H9 (cell line): ENCODE results near the gene TGM3. TPM values are rescaled to one million over a fixed set of nuclear protein-coding genes. Genes with fewer than 3 reads are reported as not detected.

Experiments used
- DNase-seq: peaks from one replicate; pipeline ENCODE4 v3.0.0-alpha.2; 2017
- H2AFZ ChIP-seq: one replicate; pipeline ENCODE4 v1.6.1; 2013; ENCODE audit warnings: mild to moderate bottlenecking, low read length, control low read depth, moderate library complexity
- H2AK5ac ChIP-seq: 2 replicates; pipeline ENCODE4 v1.6.1; 2013; ENCODE audit warnings: low read length, control low read depth, mixed read lengths; ENCODE audit not compliant: insufficient read length
- H2BK120ac ChIP-seq: one replicate; pipeline ENCODE4 v1.6.1; 2013; ENCODE audit warnings: low read depth, mild to moderate bottlenecking, low read length, control low read depth, inconsistent platforms; ENCODE audit not compliant: poor library complexity, severe bottlenecking
- H2BK12ac ChIP-seq: 2 replicates; pipeline ENCODE4 v1.6.1; 2013; ENCODE audit warnings: low read length, control low read depth, mixed read lengths, low read depth; ENCODE audit not compliant: insufficient read length
- H2BK15ac ChIP-seq: 2 replicates; pipeline ENCODE4 v1.6.1; 2013; ENCODE audit warnings: low read depth, low read length, control low read depth
- H2BK20ac ChIP-seq: one replicate; pipeline ENCODE4 v1.6.1; 2013; ENCODE audit warnings: low read depth, mild to moderate bottlenecking, low read length, control low read depth, inconsistent platforms; ENCODE audit not compliant: poor library complexity, severe bottlenecking
- H2BK5ac ChIP-seq: 2 replicates; pipeline ENCODE4 v1.6.1; 2013; ENCODE audit warnings: low read length, control low read depth, mixed read lengths; ENCODE audit not compliant: insufficient read length
- H3K14ac ChIP-seq: 2 replicates; pipeline ENCODE4 v1.6.1; 2013; ENCODE audit warnings: low read length, control low read depth; ENCODE audit not compliant: insufficient read depth
- H3K18ac ChIP-seq: 2 replicates; pipeline ENCODE4 v1.6.1; 2013; ENCODE audit warnings: low read depth, mild to moderate bottlenecking, mixed read lengths, low read length, control low read depth; ENCODE audit not compliant: insufficient read length
- H3K23ac ChIP-seq: 2 replicates; pipeline ENCODE4 v1.6.1; 2013; ENCODE audit warnings: low read length, control low read depth, mixed read lengths, low read depth; ENCODE audit not compliant: insufficient read length
- H3K23me2 ChIP-seq: 2 replicates; pipeline ENCODE4 v1.6.1; 2013; ENCODE audit warnings: low read depth, mild to moderate bottlenecking, mixed read lengths, low read length, control low read depth; ENCODE audit not compliant: insufficient read length, poor library complexity, severe bottlenecking
- H3K27ac ChIP-seq: 2 replicates; pipeline ENCODE4 v1.5.1; 2013; ENCODE audit warnings: low read length, control low read depth, mixed read lengths, low read depth; ENCODE audit not compliant: insufficient read length
- H3K27me3 ChIP-seq: 2 replicates; pipeline ENCODE4 v1.6.1; 2013; ENCODE audit warnings: low read length, control low read depth, inconsistent platforms; ENCODE audit not compliant: insufficient read depth
- H3K4ac ChIP-seq: 2 replicates; pipeline ENCODE4 v1.6.1; 2013; ENCODE audit warnings: low read depth, mild to moderate bottlenecking, control low read depth, inconsistent platforms, low read length, moderate library complexity
- H3K4me1 ChIP-seq: 2 replicates; pipeline ENCODE4 v1.6.1; 2013; ENCODE audit warnings: low read length, control low read depth, inconsistent platforms; ENCODE audit not compliant: insufficient read depth
- H3K4me2 ChIP-seq: 2 replicates; pipeline ENCODE4 v1.6.1; 2013; ENCODE audit warnings: low read length, control low read depth, mixed read lengths; ENCODE audit not compliant: insufficient read length, insufficient read depth
- H3K56ac ChIP-seq: 2 replicates; pipeline ENCODE4 v1.6.1; 2013; ENCODE audit warnings: low read depth, mild to moderate bottlenecking, mixed read lengths, low read length, control low read depth; ENCODE audit not compliant: insufficient read length
- H3K79me1 ChIP-seq: 2 replicates; pipeline ENCODE4 v1.6.1; 2013; ENCODE audit warnings: low read depth, mild to moderate bottlenecking, moderate library complexity, low read length, control low read depth, inconsistent platforms; ENCODE audit not compliant: insufficient read depth, poor library complexity, severe bottlenecking
- H3K79me2 ChIP-seq: 2 replicates; pipeline ENCODE4 v1.6.1; 2013; ENCODE audit warnings: low read length, control low read depth, inconsistent platforms; ENCODE audit not compliant: insufficient read depth
- H3K9ac ChIP-seq: 2 replicates; pipeline ENCODE4 v1.6.1; 2013; ENCODE audit warnings: low read length, control low read depth, mixed read lengths; ENCODE audit not compliant: insufficient read length; ENCODE audit errors: extremely low read depth
- H3K9me3 ChIP-seq: one replicate; pipeline ENCODE4 v1.6.1; 2013; ENCODE audit warnings: low read depth, low read length, inconsistent platforms; ENCODE audit not compliant: control insufficient read depth
- H3T11ph ChIP-seq: one replicate; pipeline ENCODE4 v1.6.1; 2013; ENCODE audit warnings: mild to moderate bottlenecking, low read length, control low read depth, inconsistent platforms
- H4K20me1 ChIP-seq: one replicate; pipeline ENCODE4 v1.6.1; 2013; ENCODE audit not compliant: control insufficient read depth, insufficient read length, insufficient read depth
- H4K5ac ChIP-seq: 2 replicates; pipeline ENCODE4 v1.6.1; 2013; ENCODE audit warnings: low read depth, mild to moderate bottlenecking, mixed read lengths, low read length, control low read depth; ENCODE audit not compliant: insufficient read length
- H4K8ac ChIP-seq: replicated peaks from 2 replicates; pipeline ENCODE4 v1.6.1; 2013; ENCODE audit warnings: low read length, control low read depth, mixed read lengths, low read depth; ENCODE audit not compliant: insufficient read length
- H4K91ac ChIP-seq: 2 replicates; pipeline ENCODE4 v1.6.1; 2013; ENCODE audit warnings: low read depth, mild to moderate bottlenecking, moderate library complexity, mixed read lengths, low read length, control low read depth; ENCODE audit not compliant: insufficient read length
- H3K27ac Mint-ChIP-seq, 3 experiments: 2 replicates in 2 of 3; 3 replicates in 1 of 3; pipeline ENCODE4 v1.8.0; 2020 to 2021; ENCODE audit warnings: mixed read lengths in 3 of 3, mild to moderate bottlenecking in 1 of 3, moderate library complexity in 1 of 3
- H3K27me3 Mint-ChIP-seq: 2 replicates; pipeline ENCODE4 v1.8.0; 2021; ENCODE audit warnings: low read depth, mild to moderate bottlenecking, moderate library complexity, mixed read lengths
- H3K36me3 Mint-ChIP-seq, 3 experiments: 2 replicates in 2 of 3; 3 replicates in 1 of 3; pipeline ENCODE4 v1.8.0; 2020 to 2021; ENCODE audit warnings: low read depth in 3 of 3, mixed read lengths in 3 of 3; ENCODE audit not compliant: insufficient read depth in 1 of 3
- H3K4me1 Mint-ChIP-seq, 2 experiments: 2 replicates each; pipeline ENCODE4 v1.8.0; 2020; ENCODE audit warnings: mixed read lengths in 2 of 2
- H3K4me3 Mint-ChIP-seq, 2 experiments: 2 replicates in 1 of 2; 3 replicates in 1 of 2; pipeline ENCODE4 v1.8.0; 2020 to 2021; ENCODE audit warnings: mild to moderate bottlenecking in 2 of 2, mixed read lengths in 2 of 2, moderate library complexity in 1 of 2
- H3K9me3 Mint-ChIP-seq, 2 experiments: 2 replicates in 1 of 2; 3 replicates in 1 of 2; pipeline ENCODE4 v1.8.0; 2020; ENCODE audit warnings: mild to moderate bottlenecking in 2 of 2, mixed read lengths in 2 of 2, moderate library complexity in 1 of 2
- WGBS: extraction: QIAGEN DNeasy Blood & Tissue Kit; methylation state at CpG from one replicate; pipeline ENCODE4 v1.1.7; 2013; ENCODE audit warnings: missing lambda C conversion rate, low lambda C conversion rate, mixed read lengths; ENCODE audit not compliant: insufficient read length; ENCODE audit errors: extremely low coverage; 5-methylcytosine and 5-hydroxymethylcytosine counted together
- total RNA-seq: library from RNA; stranded (reverse); gene quantifications from 2 replicates; pipeline ENCODE4 v1.2.1, GENCODE V29; 2021
- TF ChIP-seq, protein P1 (sequence below): fragments of 200-600 bp; sonication (generic); conservative IDR thresholded peaks from 3 replicates; pipeline ENCODE4 v1.8.0; 2021; ENCODE audit warnings: antibody characterized with exemption, mild to moderate bottlenecking

Gene TGM3
- total RNA-seq, 1 experiment from 2014 or later, result not detected

DNA sequence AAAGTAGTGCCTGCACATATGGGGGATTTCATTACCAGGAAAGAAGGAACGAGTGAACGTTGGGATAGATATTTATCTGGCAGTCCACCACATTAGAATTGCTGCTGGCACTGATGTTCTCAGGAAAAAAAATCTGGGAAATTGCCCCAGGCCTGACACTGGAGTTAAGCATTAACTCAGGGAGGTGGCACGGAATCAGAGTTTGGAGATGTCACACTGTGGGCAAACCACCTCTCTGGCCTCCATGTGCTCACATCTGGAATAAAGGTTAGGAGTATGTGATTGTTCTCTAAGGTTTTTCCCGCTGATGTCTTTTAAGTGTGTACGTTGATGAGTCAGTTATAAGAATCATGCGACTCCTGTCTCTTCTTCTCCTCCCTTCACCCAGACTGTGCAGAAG is 7.9 kb downstream of the TGM3 start:
- TF ChIP-seq, protein P1, sequence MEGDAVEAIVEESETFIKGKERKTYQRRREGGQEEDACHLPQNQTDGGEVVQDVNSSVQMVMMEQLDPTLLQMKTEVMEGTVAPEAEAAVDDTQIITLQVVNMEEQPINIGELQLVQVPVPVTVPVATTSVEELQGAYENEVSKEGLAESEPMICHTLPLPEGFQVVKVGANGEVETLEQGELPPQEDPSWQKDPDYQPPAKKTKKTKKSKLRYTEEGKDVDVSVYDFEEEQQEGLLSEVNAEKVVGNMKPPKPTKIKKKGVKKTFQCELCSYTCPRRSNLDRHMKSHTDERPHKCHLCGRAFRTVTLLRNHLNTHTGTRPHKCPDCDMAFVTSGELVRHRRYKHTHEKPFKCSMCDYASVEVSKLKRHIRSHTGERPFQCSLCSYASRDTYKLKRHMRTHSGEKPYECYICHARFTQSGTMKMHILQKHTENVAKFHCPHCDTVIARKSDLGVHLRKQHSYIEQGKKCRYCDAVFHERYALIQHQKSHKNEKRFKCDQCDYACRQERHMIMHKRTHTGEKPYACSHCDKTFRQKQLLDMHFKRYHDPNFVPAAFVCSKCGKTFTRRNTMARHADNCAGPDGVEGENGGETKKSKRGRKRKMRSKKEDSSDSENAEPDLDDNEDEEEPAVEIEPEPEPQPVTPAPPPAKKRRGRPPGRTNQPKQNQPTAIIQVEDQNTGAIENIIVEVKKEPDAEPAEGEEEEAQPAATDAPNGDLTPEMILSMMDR, result no peak
- Histone ChIP-seq H2AFZ (no peak overlapping the region), H2BK15ac (no peak overlapping the region), H3K79me2 (no peaks in the 10 kb centered on the region), H3K23me2 (no peaks in the 10 kb centered on the region), H2BK12ac (no peak overlapping the region), H2BK5ac (no peak overlapping the region), H3K9me3 (no peaks in the 10 kb centered on the region), H2AK5ac (no peak overlapping the region), H3K56ac (no peak overlapping the region), H3K4ac (no peak overlapping the region), H3K23ac (no peak overlapping the region), H4K20me1 (no peaks in the 10 kb centered on the region), H3T11ph (no peak overlapping the region), H3K14ac (no peak overlapping the region), H3K27ac (no peak overlapping the region), H3K18ac (no peak overlapping the region), H2BK20ac (no peak overlapping the region), H3K79me1 (no peaks in the 10 kb centered on the region), H4K5ac (no peak overlapping the region), H3K27me3 (no peaks in the 10 kb centered on the region), H2BK120ac (no peak overlapping the region), H3K4me2 (no peak overlapping the region), H4K8ac (no peak overlapping the region), H3K9ac (no peak overlapping the region), H4K91ac (no peak overlapping the region), H3K4me1 (no peaks in the 10 kb centered on the region)
- no peak for DNase-seq
- peaks cover 9 to 17% of the 10 kb centered on the region in 2 experiments for H3K4me1 Mint-ChIP-seq
- H3K27ac Mint-ChIP-seq, result no peak overlapping the region; a peak in 1 of 7 replicates
- no peak overlapping the region for H3K4me3 Mint-ChIP-seq
- no peaks in the 10 kb centered on the region for H3K36me3 Mint-ChIP-seq
- peaks cover 6% of the 10 kb centered on the region for H3K27me3 Mint-ChIP-seq
- no peaks in the 10 kb centered on the region for H3K9me3 Mint-ChIP-seq
- no CpG with 5 or more reads among the region's 6 CpGs for WGBS
